ENCODE data around the gene FAM83G.

- TF ChIP-seq, protein P1, sequence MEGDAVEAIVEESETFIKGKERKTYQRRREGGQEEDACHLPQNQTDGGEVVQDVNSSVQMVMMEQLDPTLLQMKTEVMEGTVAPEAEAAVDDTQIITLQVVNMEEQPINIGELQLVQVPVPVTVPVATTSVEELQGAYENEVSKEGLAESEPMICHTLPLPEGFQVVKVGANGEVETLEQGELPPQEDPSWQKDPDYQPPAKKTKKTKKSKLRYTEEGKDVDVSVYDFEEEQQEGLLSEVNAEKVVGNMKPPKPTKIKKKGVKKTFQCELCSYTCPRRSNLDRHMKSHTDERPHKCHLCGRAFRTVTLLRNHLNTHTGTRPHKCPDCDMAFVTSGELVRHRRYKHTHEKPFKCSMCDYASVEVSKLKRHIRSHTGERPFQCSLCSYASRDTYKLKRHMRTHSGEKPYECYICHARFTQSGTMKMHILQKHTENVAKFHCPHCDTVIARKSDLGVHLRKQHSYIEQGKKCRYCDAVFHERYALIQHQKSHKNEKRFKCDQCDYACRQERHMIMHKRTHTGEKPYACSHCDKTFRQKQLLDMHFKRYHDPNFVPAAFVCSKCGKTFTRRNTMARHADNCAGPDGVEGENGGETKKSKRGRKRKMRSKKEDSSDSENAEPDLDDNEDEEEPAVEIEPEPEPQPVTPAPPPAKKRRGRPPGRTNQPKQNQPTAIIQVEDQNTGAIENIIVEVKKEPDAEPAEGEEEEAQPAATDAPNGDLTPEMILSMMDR (IDR thresholded peaks at IDR 0.05) = no peak
- no peak for TF ChIP-seq TCF7 (CRISPR knock-in tag; IDR thresholded peaks at IDR 0.05; ENCODE audit: low read depth)
Measured at GRCh38 chr17:18975597-18975996, 29.0 kb downstream of the FAM83G start.
